ENCODE data around the gene RHBDD3.
A peak's percentile ranks its signal among the peaks of the same experiment; 100 is the strongest.

The RHBDD3 gene

GRCh38 chr22:29272624-29273023, 4.8 kb upstream of the RHBDD3 start:
- peaks cover 5% of the 10 kb centered on the region for H3K4me1 ChIP-seq (ENCODE audit: insufficient read depth, insufficient read length)
- DNase-seq (ENCODE audit: low read depth, low spot score) = no peak
- no peak overlapping the region for H3K9ac ChIP-seq (ENCODE audit: insufficient read length, low read depth)
- TF ChIP-seq YY1 (IDR thresholded peaks at IDR 0.05; ENCODE audit: insufficient read depth, insufficient read length) (no peak), SUZ12 (IDR thresholded peaks at IDR 0.05; ENCODE audit: extremely low read depth, insufficient read depth, insufficient read length) (no peak), ZNF274 (IDR thresholded peaks at IDR 0.05; ENCODE audit: low read depth, low read length) (no peak)
- no peaks in the 10 kb centered on the region for H3K9me3 ChIP-seq (ENCODE audit: insufficient read depth, low read length)
- peaks cover 87% of the 10 kb centered on the region for H3K36me3 ChIP-seq (ENCODE audit: insufficient read depth, insufficient read length, low read length)
- H3K4me3 ChIP-seq (ENCODE audit: insufficient read length, low read depth) = no peak overlapping the region
- H3K27me3 ChIP-seq (ENCODE audit: insufficient read depth, insufficient read length) = no peaks in the 10 kb centered on the region

GRCh38 chr22:29270475-29271271, 2.9 kb upstream of the RHBDD3 start:
- TF ChIP-seq YY1 (IDR thresholded peaks at IDR 0.05; ENCODE audit: insufficient read depth, insufficient read length) (no peak), SUZ12 (IDR thresholded peaks at IDR 0.05; ENCODE audit: extremely low read depth, insufficient read depth, insufficient read length) (no peak), ZNF274 (IDR thresholded peaks at IDR 0.05; ENCODE audit: low read depth, low read length) (no peak)
- Histone ChIP-seq H3K36me3 (ENCODE audit: insufficient read depth, insufficient read length, low read length) (peaks cover 83% of the 10 kb centered on the region), H3K4me3 (ENCODE audit: insufficient read length, low read depth) (peak overlapping the region; percentile 90), H3K4me1 (ENCODE audit: insufficient read depth, insufficient read length) (peaks cover 11% of the 10 kb centered on the region), H3K9me3 (ENCODE audit: insufficient read depth, low read length) (no peaks in the 10 kb centered on the region), H3K27me3 (ENCODE audit: insufficient read depth, insufficient read length) (no peaks in the 10 kb centered on the region), H3K9ac (ENCODE audit: insufficient read length, low read depth) (peak overlapping the region; percentile 98)
- DNase-seq (ENCODE audit: low read depth, low spot score) = no peak

GRCh38 chr22:29269731-29270474, 2.1 kb upstream of the RHBDD3 start:
- no peak for DNase-seq (ENCODE audit: low read depth, low spot score)
- Histone ChIP-seq H3K36me3 (ENCODE audit: insufficient read depth, insufficient read length, low read length) (peaks cover 83% of the 10 kb centered on the region), H3K27me3 (ENCODE audit: insufficient read depth, insufficient read length) (no peaks in the 10 kb centered on the region), H3K9me3 (ENCODE audit: insufficient read depth, low read length) (no peaks in the 10 kb centered on the region), H3K9ac (ENCODE audit: insufficient read length, low read depth) (peak overlapping the region; percentile 98), H3K4me3 (ENCODE audit: insufficient read length, low read depth) (peak overlapping the region; percentile 90), H3K4me1 (ENCODE audit: insufficient read depth, insufficient read length) (peaks cover 11% of the 10 kb centered on the region)
- TF ChIP-seq SUZ12 (IDR thresholded peaks at IDR 0.05; ENCODE audit: extremely low read depth, insufficient read depth, insufficient read length) (no peak), ZNF274 (IDR thresholded peaks at IDR 0.05; ENCODE audit: low read depth, low read length) (no peak), YY1 (IDR thresholded peaks at IDR 0.05; ENCODE audit: insufficient read depth, insufficient read length) (no peak)

DNA sequence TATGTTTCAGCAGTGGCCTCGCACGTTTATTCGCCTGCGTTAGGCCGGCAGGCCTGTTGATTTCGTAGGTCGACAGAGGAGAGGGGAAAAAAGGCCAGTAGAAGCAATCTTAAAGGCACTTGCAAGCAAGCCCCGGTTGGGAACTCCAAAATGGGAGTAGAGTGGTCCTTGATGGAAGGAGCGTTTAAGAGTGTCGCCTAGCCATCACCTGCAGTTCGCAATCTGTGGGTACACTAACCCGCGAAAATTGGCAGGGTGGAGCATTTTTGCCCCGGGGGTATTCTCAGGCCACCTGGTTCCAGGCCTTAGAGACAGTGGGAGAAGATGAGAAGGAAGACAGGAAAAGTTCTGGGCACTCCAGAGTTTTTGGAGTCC, 1.4 kb upstream of the RHBDD3 start:
- Histone ChIP-seq H3K27me3 (ENCODE audit: insufficient read depth, insufficient read length) (no peaks in the 10 kb centered on the region), H3K9ac (ENCODE audit: insufficient read length, low read depth) (peak overlapping the region; percentile 98), H3K9me3 (ENCODE audit: insufficient read depth, low read length) (no peaks in the 10 kb centered on the region), H3K4me1 (ENCODE audit: insufficient read depth, insufficient read length) (peaks cover 11% of the 10 kb centered on the region), H3K4me3 (ENCODE audit: insufficient read length, low read depth) (peak overlapping the region; percentile 90), H3K36me3 (ENCODE audit: insufficient read depth, insufficient read length, low read length) (peaks cover 80% of the 10 kb centered on the region)
- no peak for DNase-seq (ENCODE audit: low read depth, low spot score)
- no peak for TF ChIP-seq SUZ12 (IDR thresholded peaks at IDR 0.05; ENCODE audit: extremely low read depth, insufficient read depth, insufficient read length)
- no peak for TF ChIP-seq YY1 (IDR thresholded peaks at IDR 0.05; ENCODE audit: insufficient read depth, insufficient read length)
- no peak for TF ChIP-seq ZNF274 (IDR thresholded peaks at IDR 0.05; ENCODE audit: low read depth, low read length)

DNA sequence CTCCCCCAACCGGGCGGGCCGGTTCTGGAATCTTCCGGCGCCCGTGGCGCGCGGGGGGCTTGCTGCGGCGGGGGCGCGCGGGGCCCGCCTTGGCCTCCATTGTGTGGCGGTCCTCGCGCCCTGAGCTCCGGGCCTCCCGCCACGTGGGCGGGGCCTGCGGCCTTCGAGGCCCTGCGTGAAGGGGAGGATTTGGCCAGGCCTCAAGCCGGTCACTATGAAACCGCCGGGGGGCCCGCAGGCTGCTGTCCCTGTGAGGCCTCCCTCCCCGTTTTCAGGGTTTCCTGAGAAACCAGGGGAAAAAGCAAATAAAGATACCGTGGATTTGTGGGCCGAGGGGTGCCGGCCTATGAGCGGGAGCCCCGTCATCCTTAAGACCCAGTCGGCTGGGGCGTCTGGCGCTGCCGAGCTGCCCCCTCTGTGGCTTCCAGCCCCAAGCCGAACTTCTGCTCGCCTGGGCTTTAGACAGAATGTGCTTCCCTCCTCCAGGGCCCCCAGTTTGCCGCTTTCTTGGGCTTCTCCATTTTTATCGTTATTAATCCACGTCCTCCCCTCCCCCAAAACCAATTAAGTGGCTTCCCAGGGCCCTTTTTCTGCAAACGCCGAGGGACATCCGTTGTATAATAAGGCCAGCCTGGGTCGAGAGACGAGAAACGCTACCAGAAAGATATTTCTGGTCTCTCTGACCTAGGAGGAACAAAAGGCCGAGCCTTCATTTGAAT, 889 bp upstream of the RHBDD3 start:
- Histone ChIP-seq H3K9ac (ENCODE audit: insufficient read length, low read depth) (peak overlapping the region; percentile 98), H3K27me3 (ENCODE audit: insufficient read depth, insufficient read length) (no peaks in the 10 kb centered on the region), H3K4me3 (ENCODE audit: insufficient read length, low read depth) (peak overlapping the region; percentile 90), H3K36me3 (ENCODE audit: insufficient read depth, insufficient read length, low read length) (peaks cover 80% of the 10 kb centered on the region), H3K4me1 (ENCODE audit: insufficient read depth, insufficient read length) (peaks cover 16% of the 10 kb centered on the region), H3K9me3 (ENCODE audit: insufficient read depth, low read length) (no peaks in the 10 kb centered on the region)
- no peak for DNase-seq (ENCODE audit: low read depth, low spot score)
- TF ChIP-seq YY1 (IDR thresholded peaks at IDR 0.05; ENCODE audit: insufficient read depth, insufficient read length) = no peak
- no peak for TF ChIP-seq ZNF274 (IDR thresholded peaks at IDR 0.05; ENCODE audit: low read depth, low read length)
- TF ChIP-seq SUZ12 (IDR thresholded peaks at IDR 0.05; ENCODE audit: extremely low read depth, insufficient read depth, insufficient read length) = no peak

DNA sequence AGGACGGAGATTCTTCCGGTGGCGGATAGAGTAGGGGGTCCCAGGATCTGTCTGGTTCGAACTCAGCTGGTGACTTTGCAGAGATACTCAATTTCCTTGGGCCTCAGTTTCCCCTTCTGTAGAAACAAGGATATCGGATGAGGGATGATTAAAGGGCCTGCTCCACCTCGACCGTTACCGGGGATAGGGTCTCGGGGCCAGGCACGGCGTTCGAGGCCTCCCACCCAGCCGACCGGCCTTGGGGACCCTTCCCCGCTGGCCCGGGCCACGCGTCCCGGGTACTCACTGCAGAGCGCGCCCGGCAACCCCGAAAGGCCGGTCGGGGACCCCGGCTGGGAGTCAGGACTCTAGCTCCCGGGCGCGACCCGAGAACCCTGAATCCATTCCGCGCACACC, 321 bp downstream of the RHBDD3 start:
- peaks cover 16% of the 10 kb centered on the region for H3K4me1 ChIP-seq (ENCODE audit: insufficient read depth, insufficient read length)
- no peaks in the 10 kb centered on the region for H3K9me3 ChIP-seq (ENCODE audit: insufficient read depth, low read length)
- no peaks in the 10 kb centered on the region for H3K27me3 ChIP-seq (ENCODE audit: insufficient read depth, insufficient read length)
- H3K36me3 ChIP-seq (ENCODE audit: insufficient read depth, insufficient read length, low read length) = peaks cover 71% of the 10 kb centered on the region
- DNase-seq (ENCODE audit: low read depth, low spot score) = no peak
- H3K4me3 ChIP-seq (ENCODE audit: insufficient read length, low read depth) = peak overlapping the region; percentile 90
- TF ChIP-seq YY1 (IDR thresholded peaks at IDR 0.05; ENCODE audit: insufficient read depth, insufficient read length) (no peak), ZNF274 (IDR thresholded peaks at IDR 0.05; ENCODE audit: low read depth, low read length) (no peak), SUZ12 (IDR thresholded peaks at IDR 0.05; ENCODE audit: extremely low read depth, insufficient read depth, insufficient read length) (no peak)
- H3K9ac ChIP-seq (ENCODE audit: insufficient read length, low read depth) = peak overlapping the region; percentile 98
